GOT3 (cell line): ENCODE measurements around the gene TCF15.
"Not testable (repeated sequence)": the region's sequence is repeated elsewhere in the genome, so short reads cannot be mapped to it uniquely, and the experiment has no call there.

Experiments
- DNase-seq: peaks from one replicate; lab custom pipeline; 2025; ENCODE audit warnings: mixed read lengths; lab: John Stamatoyannopoulos, UW

The TCF15 gene

DNA sequence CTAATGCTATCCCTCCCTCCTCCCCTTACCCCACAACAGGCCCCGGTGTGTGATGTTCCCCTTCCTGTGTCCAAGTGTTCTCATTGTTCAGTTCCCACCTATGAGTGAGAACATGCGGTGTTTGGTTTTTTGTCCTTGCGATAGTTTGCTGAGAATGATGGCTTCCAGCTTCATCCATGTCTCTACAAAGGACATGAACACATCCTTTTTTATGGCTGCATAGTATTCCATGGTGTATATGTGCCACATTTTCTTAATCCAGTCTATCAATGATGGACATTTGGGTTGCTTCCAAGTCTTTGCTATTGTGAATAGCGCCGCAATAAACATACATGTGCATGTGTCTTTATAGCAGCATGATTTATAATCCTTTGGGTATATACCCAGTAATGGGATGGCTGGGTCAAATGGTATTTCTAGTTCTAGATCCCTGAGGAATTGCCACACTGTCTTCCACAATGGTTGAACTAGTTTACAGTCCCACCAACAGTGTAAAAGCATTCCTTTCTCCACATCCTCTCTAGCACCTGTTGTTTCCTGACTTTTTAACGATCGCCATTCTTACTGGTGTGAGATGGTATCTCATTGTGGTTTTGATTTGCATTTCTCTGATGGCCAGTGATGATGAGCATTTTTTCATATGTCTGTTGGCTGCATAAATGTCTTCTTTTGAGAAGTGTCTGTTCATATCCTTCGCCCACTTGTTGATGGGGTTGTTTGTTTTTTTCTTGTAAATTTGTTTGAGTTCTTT, 31.0 kb downstream of the TCF15 start:
- DNase-seq = not testable (repeated sequence)

DNA sequence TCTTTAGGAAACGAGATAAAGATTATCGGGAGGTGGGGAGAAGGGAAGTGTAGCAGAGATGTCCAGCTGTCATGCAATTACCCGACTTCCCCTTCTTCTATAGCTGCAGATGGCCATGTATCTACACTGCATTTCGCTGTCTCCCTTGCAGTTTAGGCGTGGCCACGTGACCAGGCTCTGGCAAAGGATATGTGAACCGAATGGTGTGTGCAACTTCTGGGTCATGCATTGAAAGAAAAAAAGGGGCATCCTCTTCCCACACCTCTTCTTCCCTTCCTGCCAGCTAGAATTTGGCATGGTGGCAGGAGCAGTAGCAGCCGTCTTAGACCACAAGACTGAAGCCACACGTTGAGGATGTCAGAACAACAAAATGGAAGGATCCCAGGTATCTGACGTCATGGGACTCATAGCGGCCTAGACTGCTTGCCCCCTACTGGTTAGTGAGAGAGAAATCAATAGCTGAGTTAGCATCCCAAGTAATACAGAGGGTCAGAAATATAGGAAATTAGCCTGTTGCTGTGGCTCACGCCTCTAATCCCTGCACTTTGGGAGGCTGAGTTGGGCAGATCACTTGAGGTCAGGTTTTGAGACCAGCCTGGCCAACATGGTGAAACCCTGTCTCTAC, 32.8 kb downstream of the TCF15 start:
- DNase-seq = no peak

DNA sequence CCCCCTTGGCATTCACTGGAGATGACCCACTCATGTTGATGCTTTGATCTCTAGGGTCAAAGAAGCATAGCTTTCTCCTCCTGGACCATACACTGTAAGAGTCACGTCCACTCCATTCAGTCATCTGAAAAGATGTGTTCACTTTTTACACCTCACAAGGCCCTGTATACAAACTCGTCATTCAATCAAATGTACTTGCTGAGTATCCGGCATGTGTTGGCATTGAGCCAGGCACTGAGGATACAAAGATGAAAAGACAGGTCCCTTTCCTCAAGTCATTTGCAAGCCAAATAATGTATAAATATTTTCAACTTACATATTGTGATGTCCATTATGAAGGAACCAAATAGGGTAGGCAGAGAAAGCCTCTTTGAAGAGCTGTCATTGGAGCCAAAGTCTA, 34.0 kb downstream of the TCF15 start:
- DNase-seq = no peak

DNA sequence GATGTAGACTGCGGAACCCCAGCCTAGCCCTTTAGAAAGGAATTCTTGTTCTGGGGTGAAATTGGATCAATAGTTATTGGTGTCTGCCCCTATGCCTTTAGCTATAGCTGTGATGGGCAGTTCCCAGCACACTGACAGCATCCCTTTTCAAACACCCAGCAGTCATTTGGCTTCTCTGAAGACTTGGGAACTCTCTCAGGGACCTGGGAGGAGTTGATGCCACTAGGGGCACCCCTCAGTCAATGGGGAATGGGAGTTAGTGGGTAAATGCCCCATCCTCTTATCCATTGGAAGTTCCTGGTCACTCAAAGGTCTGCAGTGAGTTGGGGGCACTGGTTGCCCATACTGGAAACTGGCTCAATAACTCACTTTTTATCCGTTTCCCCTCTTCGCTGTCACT, 34.9 kb downstream of the TCF15 start:
- DNase-seq = no peak

GRCh38 chr20:574297-574942, 35.7 kb downstream of the TCF15 start:
- no peak for DNase-seq

DNA sequence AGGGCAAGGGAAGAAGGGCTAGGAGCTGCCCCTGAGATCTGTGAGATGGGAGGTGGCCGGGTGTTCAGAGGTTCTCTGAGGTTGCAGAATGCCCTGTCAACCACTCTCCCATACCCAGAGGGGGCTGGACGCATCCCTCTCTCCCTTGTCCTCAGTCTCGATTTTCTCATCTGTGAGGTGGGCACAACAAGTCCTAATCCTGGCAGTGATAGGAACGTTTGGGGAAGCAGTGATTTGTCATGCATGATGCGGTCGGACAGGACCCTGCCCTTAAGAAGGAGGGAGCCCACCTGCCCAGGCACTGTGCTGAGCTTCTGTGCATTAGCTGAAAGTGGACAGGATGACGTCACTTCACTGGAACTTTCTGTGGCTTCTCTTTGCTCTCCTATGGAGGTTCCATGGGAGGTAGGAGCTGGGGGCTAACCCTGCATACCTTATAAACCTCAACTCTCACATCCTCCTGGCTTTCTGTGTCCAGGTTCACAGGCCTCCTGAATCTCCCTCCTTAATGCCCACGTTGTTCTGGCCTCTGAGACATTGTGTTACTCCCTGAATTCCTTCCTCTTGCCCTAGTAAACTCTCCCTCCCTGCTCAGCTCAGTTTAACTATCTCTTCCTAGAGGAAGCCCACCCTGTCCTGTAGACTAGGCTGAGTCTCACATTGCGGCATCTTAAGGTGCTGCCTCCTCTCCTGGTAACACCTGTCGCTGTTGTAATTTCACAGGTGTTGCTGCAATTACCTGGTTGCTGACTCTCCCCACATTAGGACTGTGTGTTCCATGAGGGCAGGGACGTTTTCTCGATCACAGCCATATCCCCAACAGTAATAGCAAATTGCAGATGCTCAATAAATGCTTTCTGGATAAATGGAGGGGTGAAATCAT, 36.5 kb downstream of the TCF15 start:
- no peak for DNase-seq

- DNase-seq = no peak
Observed at GRCh38 chr20:572727-573126, 37.4 kb downstream of the TCF15 start.

GRCh38 chr20:571754-572441, 38.2 kb downstream of the TCF15 start:
- DNase-seq = no peak

DNA sequence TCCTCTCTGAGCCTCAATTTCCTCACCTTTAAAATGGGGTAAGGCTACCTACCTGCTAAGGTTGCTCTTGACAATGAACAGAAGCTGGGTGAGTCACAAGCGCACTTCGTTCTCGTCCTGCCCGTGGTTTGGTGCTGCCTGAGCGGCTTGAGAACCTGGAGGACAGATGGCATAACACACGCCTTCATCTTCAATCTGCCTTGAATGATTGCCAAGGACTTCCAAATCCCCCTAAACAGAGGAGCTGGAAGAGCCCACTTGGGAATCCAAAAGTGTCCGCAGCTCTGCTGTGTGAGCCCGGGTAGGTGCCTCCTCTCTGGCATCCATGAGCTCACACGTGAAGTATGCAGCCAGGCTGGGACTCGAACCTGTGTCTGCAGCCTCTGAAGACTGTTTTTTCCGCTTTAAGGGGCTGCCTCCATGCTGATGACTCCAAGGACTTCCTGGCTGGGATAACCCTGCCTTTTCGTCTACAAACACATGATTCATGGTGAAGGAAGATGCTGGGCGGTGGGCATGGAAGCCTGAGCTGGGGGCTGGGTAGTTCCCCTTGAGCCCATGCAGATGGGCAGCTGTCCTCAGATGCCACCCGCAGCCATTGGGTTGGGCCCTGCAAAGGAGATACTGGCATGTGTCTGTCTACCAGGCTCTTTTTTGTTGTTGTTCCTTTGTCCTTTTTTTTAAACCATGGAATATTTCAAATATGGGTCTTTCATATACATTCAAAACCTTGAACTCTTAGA, 41.3 kb downstream of the TCF15 start:
- DNase-seq = no peak

- no peak for DNase-seq
Observed at GRCh38 chr20:568097-568652, 41.9 kb downstream of the TCF15 start.

GRCh38 chr20:564192-564591, 45.9 kb downstream of the TCF15 start:
- no peak for DNase-seq

- no peak for DNase-seq
Observed at GRCh38 chr20:563187-563586, 46.9 kb downstream of the TCF15 start.

- DNase-seq = no peak
Observed at GRCh38 chr20:562232-562897, 47.7 kb downstream of the TCF15 start.

GRCh38 chr20:561437-562231, 48.5 kb downstream of the TCF15 start:
- DNase-seq = no peak

DNA sequence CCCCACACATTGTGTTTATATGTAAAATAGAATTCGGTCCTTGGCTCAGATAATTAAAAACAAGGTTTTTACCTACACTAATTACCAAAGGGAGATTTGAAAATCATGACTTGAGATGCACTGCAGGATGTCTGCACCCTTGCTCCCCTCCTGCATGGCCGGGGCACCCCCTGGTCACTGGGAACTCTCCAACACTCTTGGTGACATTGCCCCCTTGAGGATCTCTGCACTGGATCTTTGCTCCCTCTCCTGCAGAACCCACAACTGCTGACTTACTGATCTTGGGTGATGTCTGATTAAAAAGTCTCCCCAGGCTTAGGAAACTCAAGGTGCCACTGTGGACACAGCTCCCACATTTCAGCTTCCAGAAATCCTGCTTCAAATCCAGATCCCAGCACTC, 49.4 kb downstream of the TCF15 start:
- no peak for DNase-seq

DNA sequence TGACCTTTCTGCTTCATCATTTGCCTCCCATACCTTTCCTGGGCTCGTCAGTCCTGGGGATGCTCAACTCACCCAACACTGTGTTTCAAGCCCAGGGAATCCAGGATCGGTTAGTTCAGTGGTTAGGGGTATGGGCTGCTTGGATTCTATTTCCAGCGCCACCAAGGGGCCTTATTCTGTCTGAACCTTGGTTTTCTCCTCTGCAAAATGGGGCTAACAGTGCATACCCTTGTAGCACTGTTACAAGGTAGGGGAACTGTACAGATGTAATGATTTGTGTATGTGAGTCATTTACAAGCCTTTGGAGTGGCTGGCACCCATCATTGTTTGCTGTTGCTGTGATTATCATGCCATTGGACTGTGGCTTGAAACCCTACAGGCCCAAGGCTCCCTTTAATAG, 52.0 kb downstream of the TCF15 start:
- DNase-seq = no peak

GRCh38 chr20:556984-557383, 53.1 kb downstream of the TCF15 start:
- no peak for DNase-seq

- DNase-seq = no peak
Observed at GRCh38 chr20:555976-556385, 54.1 kb downstream of the TCF15 start.
